Measurements from ENCODE around the gene GPR78. TPM values are rescaled to one million over a fixed set of nuclear protein-coding genes. Genes with fewer than 3 reads are reported as not detected.

The GPR78 gene
- polyA plus RNA-seq, 1 of the 3 experiments (the other 2 are of a cell fraction): not detected

GRCh38 chr4:8605289-8605688 lies 25.1 kb downstream of the GPR78 start (continued):
- TF ChIP-seq IRF3 (IDR thresholded peaks at IDR 0.05; ENCODE audit: low read depth, low read length): no peak
- no peak for TF ChIP-seq RFX5 (IDR thresholded peaks at IDR 0.05; ENCODE audit: low read length)
- TF ChIP-seq PBX3 (IDR thresholded peaks at IDR 0.05): no peak

GRCh38 chr4:8606476-8606875 lies 26.3 kb downstream of the GPR78 start:
- POLR2A ChIA-PET: interaction anchor here (1.3 kb wide), 1 partner anchor 9 kb away, joined by 3 read pairs; no protein-coding TSS in a partner anchor
- no peak for TF ChIP-seq SIN3A (IDR thresholded peaks at IDR 0.05; ENCODE audit: borderline replicate concordance, low read depth, low read length)
- TF ChIP-seq RCOR1 (IDR thresholded peaks at IDR 0.05; ENCODE audit: low read length): no peak
- no peak for TF ChIP-seq RFX5 (IDR thresholded peaks at IDR 0.05; ENCODE audit: low read length)
- TF ChIP-seq SMC3 (IDR thresholded peaks at IDR 0.05; ENCODE audit: low read depth, low read length): no peak
- no peak for TF ChIP-seq POLR2AphosphoS5 (IDR thresholded peaks at IDR 0.05; ENCODE audit: low read depth, low read length)
- no peak for TF ChIP-seq MAX (IDR thresholded peaks at IDR 0.05; ENCODE audit: low read depth)
- TF ChIP-seq PBX3 (IDR thresholded peaks at IDR 0.05): no peak
- no peak for TF ChIP-seq CHD2 (IDR thresholded peaks at IDR 0.05; ENCODE audit: low read length, partially characterized antibody)
- no peak for TF ChIP-seq GABPA (IDR thresholded peaks at IDR 0.05; ENCODE audit: low read depth)
- no peak for TF ChIP-seq NFIC (IDR thresholded peaks at IDR 0.05; ENCODE audit: borderline replicate concordance)
- no peak for TF ChIP-seq CTCF (IDR thresholded peaks at IDR 0.05)
- WGBS (ENCODE audit: low lambda C conversion rate): 79% methylated on average over 20 of the region's 26 CpGs
- Histone ChIP-seq H2AFZ (ENCODE audit: low read depth) (no peak overlapping the region), H3K9me2 (no peaks in the 10 kb centered on the region), H3K4me1 (ENCODE audit: control insufficient read depth in 1 of 2, insufficient read depth in 2 of 2, low read depth in 1 of 2, low read length in 1 of 2) (peaks cover 0 to 10% of the 10 kb centered on the region in 2 experiments; a peak in 1 of 4 replicates), H3K4me2 (no peak overlapping the region), H3K9ac (no peak overlapping the region), H3K27me3 (ENCODE audit: insufficient read depth) (no peaks in the 10 kb centered on the region), H3K9me3 (no peaks in the 10 kb centered on the region), H3K4me3 (ENCODE audit: low read depth in 2 of 2, low read length in 1 of 2) (no peak overlapping the region), H3F3A (replicated peaks; ENCODE audit: insufficient read depth) (no peaks in the 10 kb centered on the region), H3K79me2 (ENCODE audit: insufficient read depth) (no peaks in the 10 kb centered on the region), H4K20me1 (ENCODE audit: insufficient read depth) (no peaks in the 10 kb centered on the region), H3K36me3 (replicated peaks in 1 of 2; ENCODE audit: control insufficient read depth in 1 of 2, insufficient read depth in 2 of 2, low read length in 1 of 2) (no peaks in the 10 kb centered on the region), H3K27ac (ENCODE audit: low read depth in 2 of 2, low read length in 1 of 2) (no peak overlapping the region)
- DNase-seq: no peak
- CTCF ChIA-PET: interaction anchor here (1.0 to 7.8 kb wide), 10 partner anchors 8 to 314 kb away, joined by 3 to 89 read pairs (median 7); partner anchors contain the start of gene CPZ

Measured in SK-N-SH (cell line).